ENCODE results near the gene EIF4E.

- TF ChIP-seq CTCF (IDR thresholded peaks at IDR 0.05) (no peak), POLR2A (IDR thresholded peaks at IDR 0.05) (no peak)
These were observed 66.6 kb downstream of the EIF4E start for GRCh38 chr4:98862371-98862770.

Measured in Peyer's patch (tissue), 4 donors.